AG04449 (cell line): Measurements from ENCODE around the gene IGFL2.
"Not testable (repeated sequence)": the region's sequence is repeated elsewhere in the genome, so short reads cannot be mapped to it uniquely, and the experiment has no call there.

ENCODE experiments used
- CTCF ChIA-PET: fragments of 350-600 bp; formaldehyde crosslinking; extraction: SDS; loops from one replicate; lab custom pipeline; 2021; ENCODE audit warnings: antibody characterized with exemption; lab: Yijun Ruan, JAX
- POLR2A ChIA-PET: fragments of 400-600, 350-600 bp; formaldehyde crosslinking; extraction: SDS; loops from one replicate; lab custom pipeline; 2020; ENCODE audit warnings: antibody characterized with exemption, inconsistent platforms; lab: Yijun Ruan, JAX
- DNase-seq: peaks from one replicate; pipeline ENCODE4 v3.0.0-alpha.2; 2010; ENCODE audit warnings: low read depth, low spot score
- H3K4me3 ChIP-seq: 2 replicates; pipeline ENCODE4 v1.5.1; 2011; ENCODE audit warnings: low read depth, mild to moderate bottlenecking, control low read depth, low read length
- CTCF ChIP-seq: IDR thresholded peaks from one replicate; pipeline ENCODE4 v1.5.1; 2011; ENCODE audit warnings: mild to moderate bottlenecking, moderate library complexity, low read length, control low read depth, inconsistent platforms; ENCODE audit not compliant: insufficient read depth; ENCODE audit errors: missing control alignments

Gene IGFL2

GRCh38 chr19:46204008-46204407 lies 56.0 kb downstream of the IGFL2 start:
- TF ChIP-seq CTCF, result no peak
- no peak for DNase-seq
- POLR2A ChIA-PET, result no interaction called here
- no peak overlapping the region for H3K4me3 ChIP-seq
- CTCF ChIA-PET, result interaction anchor here (1.0 to 2.0 kb wide), 2 partner anchors 61 to 183 kb away, joined by 3 to 4 read pairs; no protein-coding TSS in a partner anchor

GRCh38 chr19:46205183-46205984 lies 57.3 kb downstream of the IGFL2 start:
- ChIA-PET CTCF (interaction anchor here (2.0 kb wide), 1 partner anchor 59 kb away, joined by 4 read pairs; no protein-coding TSS in a partner anchor), POLR2A (no interaction called here)
- TF ChIP-seq CTCF, result no peak
- H3K4me3 ChIP-seq, result no peak overlapping the region
- DNase-seq, result no peak

GRCh38 chr19:46206176-46206575 lies 58.1 kb downstream of the IGFL2 start:
- TF ChIP-seq CTCF, result no peak
- ChIA-PET CTCF (no interaction called here), POLR2A (no interaction called here)
- DNase-seq, result no peak
- H3K4me3 ChIP-seq, result no peak overlapping the region

- TF ChIP-seq CTCF, result no peak
- POLR2A ChIA-PET, result no interaction called here
- H3K4me3 ChIP-seq, result no peak overlapping the region
- CTCF ChIA-PET, result no interaction called here
- no peak for DNase-seq
Measured at GRCh38 chr19:46206682-46207081, 58.6 kb downstream of the IGFL2 start.

- DNase-seq, CTCF ChIA-PET, H3K4me3 ChIP-seq: not testable (repeated sequence)
- POLR2A ChIA-PET, result interaction anchor here (0.7 kb wide), 1 partner anchor 128 kb away, joined by 3 read pairs; no protein-coding TSS in a partner anchor
Measured at GRCh38 chr19:46207858-46208257, 59.8 kb downstream of the IGFL2 start.

GRCh38 chr19:46209051-46209450 lies 61.0 kb downstream of the IGFL2 start:
- POLR2A ChIA-PET, result no interaction called here
- no peak for DNase-seq
- no peak for TF ChIP-seq CTCF
- no peak overlapping the region for H3K4me3 ChIP-seq
- CTCF ChIA-PET, result no interaction called here
